ENCODE data around the gene ZNF638.

GRCh38 chr2:71283131-71283530, 48.5 kb upstream of the ZNF638 start:
- TF ChIP-seq CTCF (conservative IDR thresholded peaks at IDR 0.05) (no peak), ZFX (IDR thresholded peaks at IDR 0.05) (no peak)

Measured in C4-2B (cell line).